Neuron (in vitro differentiated cells): ENCODE results near the gene REELD1.

ENCODE experiments used
- H2AFZ ChIP-seq: one replicate; pipeline ENCODE4 v1.6.1; 2013; ENCODE audit warnings: low read depth, mild to moderate bottlenecking, inconsistent platforms, low read length, moderate library complexity
- H3K27me3 ChIP-seq: one replicate; pipeline ENCODE4 v1.6.1; 2013; ENCODE audit warnings: low read length; ENCODE audit not compliant: insufficient read depth
- H3K36me3 ChIP-seq: one replicate; pipeline ENCODE4 v1.6.1; 2013; ENCODE audit warnings: low read length; ENCODE audit not compliant: insufficient read depth
- H3K4me1 ChIP-seq: one replicate; pipeline ENCODE4 v1.6.1; 2013; ENCODE audit warnings: low read length; ENCODE audit not compliant: insufficient read depth
- H3K4me3 ChIP-seq: 2 replicates; pipeline ENCODE4 v1.5.1; 2013; ENCODE audit warnings: mild to moderate bottlenecking, low read length, moderate library complexity
- H3K9me3 ChIP-seq: one replicate; pipeline ENCODE4 v1.6.1; 2013; ENCODE audit warnings: low read length

The REELD1 gene

DNA sequence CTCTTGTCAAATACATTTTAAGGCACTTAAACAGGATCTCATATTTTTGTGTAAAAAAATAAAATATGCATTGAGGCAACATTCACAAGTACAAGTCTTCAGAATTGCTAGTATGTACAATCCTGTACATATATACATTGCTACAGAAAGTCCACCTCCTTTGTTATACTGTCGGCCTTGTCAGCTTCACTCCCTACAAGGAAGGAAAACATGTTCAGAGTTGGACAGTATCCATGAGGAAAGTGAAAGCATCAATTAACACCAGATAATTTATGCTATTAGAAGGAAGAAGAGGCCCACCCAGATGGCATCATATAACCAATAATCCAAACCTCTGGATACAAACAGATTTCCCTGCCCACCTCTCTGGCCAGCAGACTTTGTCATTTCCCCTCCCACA is 42.0 kb downstream of the REELD1 start:
- no peak overlapping the region for H3K4me3 ChIP-seq

DNA sequence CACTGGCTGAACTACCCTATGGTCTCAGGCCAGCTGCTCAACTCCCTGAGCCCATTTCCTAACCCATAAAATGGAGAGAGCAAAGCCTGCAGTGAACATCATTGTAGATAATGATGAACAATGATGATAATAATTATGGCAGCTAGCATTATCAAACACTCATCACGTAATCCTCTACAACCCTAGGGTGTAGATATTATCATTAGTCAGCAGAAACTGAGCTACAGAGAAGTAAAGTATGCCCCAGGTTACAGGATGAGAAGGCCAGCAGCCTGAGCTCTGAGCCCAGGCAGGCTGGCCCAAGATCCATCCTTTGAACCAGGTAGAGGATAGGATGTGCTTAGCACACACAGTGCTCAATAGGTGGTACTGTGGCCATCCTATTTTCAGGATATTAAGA is 43.2 kb downstream of the REELD1 start:
- Histone ChIP-seq H3K4me1 (peaks cover 10% of the 10 kb centered on the region), H3K9me3 (no peaks in the 10 kb centered on the region), H3K36me3 (no peaks in the 10 kb centered on the region), H3K4me3 (no peak overlapping the region), H2AFZ (no peak overlapping the region), H3K27me3 (no peaks in the 10 kb centered on the region)

More for the DNA sequence above, 42.0 kb downstream of the REELD1 start:
- Histone ChIP-seq H2AFZ (no peak overlapping the region), H3K36me3 (no peaks in the 10 kb centered on the region), H3K9me3 (no peaks in the 10 kb centered on the region), H3K4me1 (peaks cover 10% of the 10 kb centered on the region), H3K27me3 (no peaks in the 10 kb centered on the region)

GRCh38 chr4:146260521-146260920 is 46.2 kb downstream of the REELD1 start:
- peaks cover 15% of the 10 kb centered on the region for H3K4me1 ChIP-seq

DNA sequence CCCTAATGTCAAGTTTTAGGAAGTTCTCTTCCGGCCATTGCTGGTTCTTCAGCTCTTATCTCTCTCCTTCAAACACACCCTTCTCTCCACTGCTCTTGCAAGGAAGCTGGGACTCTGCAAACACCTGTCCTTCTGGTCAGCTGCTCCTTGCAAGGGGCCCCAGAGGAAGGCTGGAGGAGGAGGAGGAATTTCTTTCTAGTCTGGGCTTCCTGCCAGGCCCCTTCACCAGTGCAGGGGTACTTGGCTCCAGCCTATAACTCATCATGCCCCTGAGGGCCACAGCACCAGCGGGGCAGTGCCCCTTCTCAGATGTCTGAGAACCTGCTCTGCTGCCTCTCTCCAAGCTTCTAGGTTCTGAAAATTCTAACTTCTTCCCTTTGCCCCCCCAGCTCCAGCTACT is 46.7 kb downstream of the REELD1 start:
- H3K36me3 ChIP-seq = no peaks in the 10 kb centered on the region
- H3K4me3 ChIP-seq = no peak overlapping the region
- no peaks in the 10 kb centered on the region for H3K9me3 ChIP-seq
- H2AFZ ChIP-seq = no peak overlapping the region
- no peaks in the 10 kb centered on the region for H3K27me3 ChIP-seq
- H3K4me1 ChIP-seq = peaks cover 15% of the 10 kb centered on the region

More at GRCh38 chr4:146260521-146260920, 46.2 kb downstream of the REELD1 start:
- Histone ChIP-seq H3K4me3 (no peak overlapping the region), H3K36me3 (no peaks in the 10 kb centered on the region), H3K9me3 (no peaks in the 10 kb centered on the region), H3K27me3 (no peaks in the 10 kb centered on the region), H2AFZ (no peak overlapping the region)

GRCh38 chr4:146263793-146264192 is 49.5 kb downstream of the REELD1 start:
- no peaks in the 10 kb centered on the region for H3K9me3 ChIP-seq
- no peak overlapping the region for H3K4me3 ChIP-seq
- H2AFZ ChIP-seq = no peak overlapping the region
- no peaks in the 10 kb centered on the region for H3K36me3 ChIP-seq
- H3K4me1 ChIP-seq = peaks cover 22% of the 10 kb centered on the region
- H3K27me3 ChIP-seq = no peaks in the 10 kb centered on the region

DNA sequence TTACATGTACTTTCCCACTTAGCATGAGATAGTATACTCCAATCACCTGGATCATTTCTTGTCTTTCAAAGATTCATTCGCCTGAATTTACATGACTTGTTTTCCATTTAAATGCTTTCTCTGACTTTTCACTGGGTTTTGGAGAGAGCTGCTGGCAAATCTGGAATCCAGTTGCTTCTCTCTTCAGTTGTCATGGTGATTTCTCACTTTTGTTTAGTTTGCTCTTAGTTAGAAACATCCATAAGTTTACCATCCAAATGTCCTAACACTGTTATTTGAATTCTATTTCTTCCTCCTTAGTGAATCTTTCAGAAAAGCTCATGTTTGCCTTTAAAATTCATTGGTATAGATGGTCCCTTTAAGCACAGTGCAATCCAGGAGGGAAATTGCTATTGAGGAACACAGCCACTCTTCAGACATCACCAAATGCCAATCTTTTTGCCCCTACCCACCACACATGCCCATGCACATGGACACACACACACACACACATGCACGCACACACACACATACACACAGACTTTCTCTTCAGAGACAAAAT is 51.7 kb downstream of the REELD1 start:
- H2AFZ ChIP-seq = no peak overlapping the region
- no peaks in the 10 kb centered on the region for H3K36me3 ChIP-seq
- no peak overlapping the region for H3K4me3 ChIP-seq
- no peaks in the 10 kb centered on the region for H3K27me3 ChIP-seq
- no peaks in the 10 kb centered on the region for H3K9me3 ChIP-seq
- peaks cover 30% of the 10 kb centered on the region for H3K4me1 ChIP-seq

- Histone ChIP-seq H3K9me3 (no peaks in the 10 kb centered on the region), H2AFZ (no peak overlapping the region), H3K27me3 (no peaks in the 10 kb centered on the region), H3K4me1 (peaks cover 31% of the 10 kb centered on the region), H3K36me3 (no peaks in the 10 kb centered on the region), H3K4me3 (no peak overlapping the region)
Observed at GRCh38 chr4:146267826-146268225, 53.5 kb downstream of the REELD1 start.

GRCh38 chr4:146269228-146269653 is 54.9 kb downstream of the REELD1 start:
- Histone ChIP-seq H3K27me3 (no peaks in the 10 kb centered on the region), H3K9me3 (no peaks in the 10 kb centered on the region), H2AFZ (no peak overlapping the region), H3K4me3 (no peak overlapping the region), H3K4me1 (peaks cover 31% of the 10 kb centered on the region), H3K36me3 (no peaks in the 10 kb centered on the region)

GRCh38 chr4:146271466-146271865 is 57.1 kb downstream of the REELD1 start:
- H3K4me1 ChIP-seq = peaks cover 16% of the 10 kb centered on the region
- H3K4me3 ChIP-seq = no peak overlapping the region
- H3K36me3 ChIP-seq = no peaks in the 10 kb centered on the region
- H3K27me3 ChIP-seq = no peaks in the 10 kb centered on the region
- no peaks in the 10 kb centered on the region for H3K9me3 ChIP-seq
- H2AFZ ChIP-seq = no peak overlapping the region

DNA sequence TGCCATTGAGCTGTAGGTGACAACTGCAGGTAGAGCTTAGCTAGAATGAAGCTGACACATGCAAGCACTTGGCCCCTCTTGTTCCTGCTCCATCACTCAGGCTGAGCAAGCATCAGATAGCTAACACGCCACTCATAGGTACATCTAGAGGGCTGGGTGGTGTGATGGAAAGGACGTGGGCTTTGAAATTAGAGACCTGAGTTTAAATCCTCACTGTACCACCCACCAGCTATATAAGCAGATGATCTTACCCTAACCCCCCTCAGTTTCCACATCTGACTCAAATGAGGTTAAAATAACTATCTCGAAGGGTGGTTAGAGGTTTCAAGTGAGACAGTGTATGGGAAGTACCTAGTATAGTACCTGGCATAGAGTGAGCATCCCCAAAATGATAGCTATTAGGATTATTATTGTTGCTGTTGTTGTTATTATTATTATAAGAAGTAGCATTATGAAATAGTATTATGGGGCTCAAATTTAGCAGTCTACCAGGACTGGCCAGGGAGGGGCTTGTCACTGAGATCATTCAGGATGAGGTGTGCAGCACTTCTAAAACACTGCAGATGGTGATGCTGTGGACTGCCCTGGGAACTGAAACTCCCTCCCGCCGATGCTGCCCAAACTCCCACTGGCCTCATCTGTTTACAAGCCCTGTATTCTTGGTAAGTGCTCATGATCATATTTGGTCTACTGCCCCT is 59.0 kb downstream of the REELD1 start:
- Histone ChIP-seq H3K36me3 (no peaks in the 10 kb centered on the region), H3K4me1 (peaks cover 9% of the 10 kb centered on the region), H3K9me3 (no peaks in the 10 kb centered on the region), H3K27me3 (no peaks in the 10 kb centered on the region), H3K4me3 (no peak overlapping the region), H2AFZ (no peak overlapping the region)

DNA sequence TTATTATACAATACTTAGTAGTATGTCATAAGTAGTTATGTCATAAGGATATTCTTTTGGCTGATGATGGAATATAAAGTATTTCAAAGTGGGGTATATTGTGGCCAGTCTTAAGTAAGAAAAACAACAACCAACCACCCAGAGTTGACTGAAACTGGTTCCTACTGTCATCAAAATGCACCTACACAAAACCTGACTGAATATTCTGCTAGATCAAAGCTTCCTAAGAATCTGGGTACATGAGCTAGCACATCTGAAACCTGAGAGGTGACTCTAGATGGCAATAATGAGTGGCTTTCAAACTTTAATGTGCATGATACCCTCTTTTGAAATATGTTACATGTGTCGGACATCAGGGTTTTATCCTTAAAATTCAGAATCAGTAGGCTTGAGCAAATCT is 60.4 kb downstream of the REELD1 start:
- H3K9me3 ChIP-seq = no peaks in the 10 kb centered on the region
- no peak overlapping the region for H2AFZ ChIP-seq
- peaks cover 9% of the 10 kb centered on the region for H3K4me1 ChIP-seq
- no peaks in the 10 kb centered on the region for H3K36me3 ChIP-seq
- H3K4me3 ChIP-seq = no peak overlapping the region
- no peaks in the 10 kb centered on the region for H3K27me3 ChIP-seq

GRCh38 chr4:146275370-146275769 is 61.0 kb downstream of the REELD1 start:
- Histone ChIP-seq H3K9me3 (no peaks in the 10 kb centered on the region), H3K4me3 (no peak overlapping the region)

GRCh38 chr4:146278986-146279385 is 64.6 kb downstream of the REELD1 start:
- H3K4me1 ChIP-seq = no peaks in the 10 kb centered on the region
- H3K4me3 ChIP-seq = no peak overlapping the region
- no peaks in the 10 kb centered on the region for H3K27me3 ChIP-seq
- H3K36me3 ChIP-seq = no peaks in the 10 kb centered on the region
- H3K9me3 ChIP-seq = no peaks in the 10 kb centered on the region
- H2AFZ ChIP-seq = no peak overlapping the region

More at GRCh38 chr4:146275370-146275769, 61.0 kb downstream of the REELD1 start:
- H3K36me3 ChIP-seq = no peaks in the 10 kb centered on the region
- peaks cover 7% of the 10 kb centered on the region for H3K4me1 ChIP-seq
- H2AFZ ChIP-seq = no peak overlapping the region
- no peaks in the 10 kb centered on the region for H3K27me3 ChIP-seq
